CD4-positive, alpha-beta T cell (primary cell): ENCODE measurements around the gene NT5DC3. TPM values are rescaled to one million over a fixed set of nuclear protein-coding genes. Genes with fewer than 3 reads are reported as not detected.

Experiments used
- ATAC-seq: fragments of 200-7000 bp; cut with Tn5 transposase; one replicate; pipeline ENCODE4 v1.10.0; 2022; ENCODE audit warnings: mild to moderate bottlenecking; ENCODE audit not compliant: poor library complexity
- CTCF ChIA-PET: fragments of 350-600 bp; sonication (Branson Sonifier 250); formaldehyde crosslinking; loops from one replicate; lab custom pipeline; 2021; ENCODE audit warnings: antibody characterized with exemption, inconsistent platforms; lab: Charles Lee
- POLR2A ChIA-PET: fragments of 350-600 bp; sonication (Branson Sonifier 250); formaldehyde crosslinking; loops from one replicate; lab custom pipeline; 2021; ENCODE audit warnings: antibody characterized with exemption, inconsistent platforms; lab: Charles Lee
- DNase-seq, 14 experiments: peaks; one replicate each; pipeline ENCODE4 v3.0.0-alpha.2; 2013 to 2020; ENCODE audit warnings: mixed read lengths in 2 of 14
- H3K27ac ChIP-seq, 2 donors: one replicate each; pipeline versions ENCODE4 v1.5.1 to v1.7.0; 2013; ENCODE audit warnings: low read length in 2 of 2, low read depth in 1 of 2, mild to moderate bottlenecking in 1 of 2
- H3K27me3 ChIP-seq, 2 experiments: 1 replicate in 1 of 2; 2 replicates in 1 of 2; pipeline versions ENCODE4 v1.6.1 to v1.7.0; 2013; ENCODE audit warnings: low read length in 2 of 2, control low read depth in 1 of 2, mild to moderate bottlenecking in 1 of 2, moderate library complexity in 1 of 2; ENCODE audit not compliant: insufficient read depth in 2 of 2, control insufficient read depth in 1 of 2
- H3K36me3 ChIP-seq: one replicate; pipeline ENCODE4 v1.6.1; 2013; ENCODE audit warnings: low read length, control low read depth; ENCODE audit not compliant: insufficient read depth
- H3K4me1 ChIP-seq: one replicate; pipeline ENCODE4 v1.6.1; 2013; ENCODE audit warnings: low read length, control low read depth; ENCODE audit not compliant: insufficient read depth
- H3K4me3 ChIP-seq: one replicate; pipeline ENCODE4 v1.5.1; 2013; ENCODE audit warnings: mild to moderate bottlenecking, low read length, moderate library complexity
- H3K9me3 ChIP-seq, 2 experiments: 1 replicate in 1 of 2; 2 replicates in 1 of 2; pipeline versions ENCODE4 v1.6.1 to v1.7.0; 2013; ENCODE audit warnings: low read length in 2 of 2, mild to moderate bottlenecking in 2 of 2, control low read depth in 1 of 2, moderate library complexity in 1 of 2; ENCODE audit not compliant: control insufficient read depth in 1 of 2, insufficient read depth in 1 of 2
- H3K27ac Mint-ChIP-seq: one replicate; pipeline ENCODE4 v1.8.0; 2020; ENCODE audit warnings: mixed read lengths
- H3K27me3 Mint-ChIP-seq: one replicate; pipeline ENCODE4 v1.8.0; 2021; ENCODE audit warnings: mixed read lengths
- H3K36me3 Mint-ChIP-seq: one replicate; pipeline ENCODE4 v1.8.0; 2021; ENCODE audit warnings: low read depth, mixed read lengths
- H3K4me1 Mint-ChIP-seq: one replicate; pipeline ENCODE4 v1.8.0; 2021; ENCODE audit warnings: low read depth, mixed read lengths
- H3K4me3 Mint-ChIP-seq: one replicate; pipeline ENCODE4 v1.8.0; 2020; ENCODE audit warnings: mild to moderate bottlenecking, mixed read lengths
- H3K9me3 Mint-ChIP-seq: one replicate; pipeline ENCODE4 v1.8.0; 2020; ENCODE audit warnings: mixed read lengths
- intact Hi-C, 2 experiments: fragments of 100-400 bp; cut with DNase I in 1 of 2; cut with micrococcal nuclease in 1 of 2; formaldehyde crosslinking; loops; one replicate each; pipeline versions ENCODE4 v1.15.1 to v1.9.0; 2023 to 2025; cut with DNase I, micrococcal nuclease
- total RNA-seq, 174 experiments: library from RNA in 2 of 174; stranded (reverse) in 2 of 174; gene quantifications; one replicate each; pipeline ENCODE4 v1.2.3 and lab custom pipeline; 2021 to 2026
- TF ChIP-seq, protein P1 (sequence below): fragments of 200-600 bp; IDR thresholded peaks from one replicate; pipeline ENCODE4 v1.8.0; 2022; ENCODE audit warnings: antibody characterized with exemption, mild to moderate bottlenecking

The NT5DC3 gene
- total RNA-seq, 2 experiments from 2014 or later: 3.5 to 4.0 TPM

DNA sequence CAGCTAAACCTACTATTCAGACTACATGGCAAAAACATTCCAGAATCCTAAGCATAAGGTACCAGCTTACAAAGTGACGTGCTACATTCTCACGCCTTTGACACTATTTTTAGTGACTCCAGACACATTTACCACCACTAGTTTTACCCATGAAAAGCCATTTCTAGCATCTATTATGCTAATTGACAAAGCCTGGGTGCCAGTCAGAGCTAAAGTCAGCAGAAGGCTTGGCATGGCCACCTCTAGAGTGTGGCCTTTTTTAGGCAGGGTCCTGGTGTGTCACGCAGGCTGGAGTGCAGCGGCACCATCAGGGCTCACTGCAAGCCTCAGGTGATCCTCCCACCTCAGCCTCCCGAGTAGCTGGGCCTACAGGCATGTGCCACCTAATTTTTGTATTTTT, 75.7 kb downstream of the NT5DC3 start:
- no peaks in the 10 kb centered on the region for H3K4me1 Mint-ChIP-seq
- CTCF ChIA-PET: no interaction called here
- POLR2A ChIA-PET: no interaction called here
- Histone ChIP-seq H3K27me3 (no peaks in the 10 kb centered on the region), H3K36me3 (no peaks in the 10 kb centered on the region), H3K9me3 (no peaks in the 10 kb centered on the region), H3K27ac (no peak overlapping the region), H3K4me1 (no peaks in the 10 kb centered on the region), H3K4me3 (no peak overlapping the region)
- H3K4me3 Mint-ChIP-seq: no peak overlapping the region
- no peaks in the 10 kb centered on the region for H3K27me3 Mint-ChIP-seq
- intact Hi-C loops: no loop called here
- no peak overlapping the region for H3K27ac Mint-ChIP-seq
- DNase-seq (no peak), ATAC-seq (no peak)
- no peaks in the 10 kb centered on the region for H3K9me3 Mint-ChIP-seq
- TF ChIP-seq, protein P1, sequence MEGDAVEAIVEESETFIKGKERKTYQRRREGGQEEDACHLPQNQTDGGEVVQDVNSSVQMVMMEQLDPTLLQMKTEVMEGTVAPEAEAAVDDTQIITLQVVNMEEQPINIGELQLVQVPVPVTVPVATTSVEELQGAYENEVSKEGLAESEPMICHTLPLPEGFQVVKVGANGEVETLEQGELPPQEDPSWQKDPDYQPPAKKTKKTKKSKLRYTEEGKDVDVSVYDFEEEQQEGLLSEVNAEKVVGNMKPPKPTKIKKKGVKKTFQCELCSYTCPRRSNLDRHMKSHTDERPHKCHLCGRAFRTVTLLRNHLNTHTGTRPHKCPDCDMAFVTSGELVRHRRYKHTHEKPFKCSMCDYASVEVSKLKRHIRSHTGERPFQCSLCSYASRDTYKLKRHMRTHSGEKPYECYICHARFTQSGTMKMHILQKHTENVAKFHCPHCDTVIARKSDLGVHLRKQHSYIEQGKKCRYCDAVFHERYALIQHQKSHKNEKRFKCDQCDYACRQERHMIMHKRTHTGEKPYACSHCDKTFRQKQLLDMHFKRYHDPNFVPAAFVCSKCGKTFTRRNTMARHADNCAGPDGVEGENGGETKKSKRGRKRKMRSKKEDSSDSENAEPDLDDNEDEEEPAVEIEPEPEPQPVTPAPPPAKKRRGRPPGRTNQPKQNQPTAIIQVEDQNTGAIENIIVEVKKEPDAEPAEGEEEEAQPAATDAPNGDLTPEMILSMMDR: no peak
- H3K36me3 Mint-ChIP-seq: peaks cover 13% of the 10 kb centered on the region

DNA sequence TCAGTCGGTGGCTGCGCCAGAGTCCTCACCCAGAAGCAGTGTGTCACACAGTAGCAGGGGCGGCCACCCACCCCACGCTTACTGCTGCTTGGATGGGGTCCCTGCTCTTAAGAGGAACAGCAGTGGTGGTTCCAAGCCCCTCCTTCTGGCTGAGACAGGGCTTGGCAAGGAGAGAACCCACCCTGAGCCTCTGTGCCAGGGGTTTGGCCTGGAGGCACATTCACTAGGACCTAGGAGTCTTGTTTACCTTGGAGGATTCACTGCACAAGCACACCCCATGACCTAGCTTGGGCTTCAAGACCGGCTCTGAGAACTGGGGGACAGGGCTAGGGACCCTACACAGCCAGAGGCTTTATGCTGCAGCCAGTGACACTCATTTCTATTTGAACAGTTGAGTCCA, 78.6 kb downstream of the NT5DC3 start:
- TF ChIP-seq, protein P1: no peak
- no peaks in the 10 kb centered on the region for H3K9me3 ChIP-seq
- DNase-seq (no peak), ATAC-seq (no peak)
- Mint-ChIP-seq H3K4me3 (no peak overlapping the region), H3K27ac (no peak overlapping the region), H3K9me3 (no peaks in the 10 kb centered on the region), H3K36me3 (peaks cover 13% of the 10 kb centered on the region), H3K4me1 (no peaks in the 10 kb centered on the region), H3K27me3 (no peaks in the 10 kb centered on the region)
- no peaks in the 10 kb centered on the region for H3K4me1 ChIP-seq
- no peak overlapping the region for H3K4me3 ChIP-seq
- POLR2A ChIA-PET: no interaction called here
- intact Hi-C loops: no loop called here
- H3K27ac ChIP-seq: no peak overlapping the region
- CTCF ChIA-PET: no interaction called here
- no peaks in the 10 kb centered on the region for H3K36me3 ChIP-seq
- no peaks in the 10 kb centered on the region for H3K27me3 ChIP-seq

- no peak for DNase-seq
Measured at GRCh38 chr12:103758310-103759089, 82.5 kb downstream of the NT5DC3 start.

More at GRCh38 chr12:103758310-103759089, 82.5 kb downstream of the NT5DC3 start:
- intact Hi-C loops: no loop called here
- Histone ChIP-seq H3K27me3 (no peaks in the 10 kb centered on the region), H3K4me1 (no peaks in the 10 kb centered on the region), H3K36me3 (no peaks in the 10 kb centered on the region), H3K9me3 (no peaks in the 10 kb centered on the region), H3K27ac (no peak overlapping the region), H3K4me3 (no peak overlapping the region)
- H3K4me3 Mint-ChIP-seq: no peak overlapping the region
- POLR2A ChIA-PET: no interaction called here
- no peak overlapping the region for H3K27ac Mint-ChIP-seq
- no peak for ATAC-seq
- TF ChIP-seq, protein P1: no peak
- CTCF ChIA-PET: no interaction called here
- no peaks in the 10 kb centered on the region for H3K27me3 Mint-ChIP-seq
- no peaks in the 10 kb centered on the region for H3K9me3 Mint-ChIP-seq
- peaks cover 8% of the 10 kb centered on the region for H3K36me3 Mint-ChIP-seq
- H3K4me1 Mint-ChIP-seq: no peaks in the 10 kb centered on the region
